ENCODE data around the gene CARD16. TPM values are rescaled to one million over a fixed set of nuclear protein-coding genes. Genes with fewer than 3 reads are reported as not detected.
"Not testable (repeated sequence)": the region's sequence is repeated elsewhere in the genome, so short reads cannot be mapped to it uniquely, and the experiment has no call there.

Gene CARD16
- total RNA-seq, 1 donor from 2014 or later = 6.2 TPM

- no peaks in the 10 kb centered on the region for H3K9me3 Mint-ChIP-seq
- no peaks in the 10 kb centered on the region for H3K36me3 Mint-ChIP-seq
- peaks cover 3% of the 10 kb centered on the region for H3K27me3 Mint-ChIP-seq
Observed at GRCh38 chr11:105074166-105074530, 29.0 kb upstream of the CARD16 start.

DNA sequence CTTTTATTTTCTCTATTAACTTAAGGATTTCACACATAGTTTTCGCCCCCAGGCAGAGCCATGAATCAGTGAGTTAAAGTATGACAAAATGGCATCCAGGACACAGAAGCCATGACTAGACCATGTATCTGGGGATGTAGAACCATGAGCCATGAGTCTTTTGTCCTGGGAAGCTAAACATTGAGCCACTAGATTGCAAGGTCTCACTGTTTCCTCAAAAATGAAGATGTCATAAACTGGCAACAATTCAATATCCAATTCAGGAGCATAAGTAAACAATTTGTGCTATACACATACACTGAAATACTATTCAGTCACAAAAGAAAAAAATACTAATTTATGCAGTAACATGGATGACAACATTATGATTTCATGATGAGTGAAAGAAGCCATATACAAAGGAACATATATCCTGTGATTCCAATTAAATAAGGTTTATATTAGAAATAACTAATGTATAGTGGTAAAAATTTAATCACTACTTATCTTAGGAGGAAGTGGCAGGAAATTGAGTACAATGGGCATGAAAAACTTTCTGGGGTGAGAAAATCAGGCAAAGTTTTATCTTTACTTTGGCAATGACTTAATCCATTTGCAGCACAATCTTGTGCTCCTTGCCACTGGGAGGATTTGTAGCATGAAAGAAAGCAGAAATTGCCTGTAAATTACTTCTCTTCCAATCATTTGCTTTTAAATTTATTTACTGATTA lies 28.5 kb upstream of the CARD16 start:
- DNase-seq (ENCODE audit: extremely low spot score, unreplicated experiment) = no peak

More at GRCh38 chr11:105074166-105074530, 29.0 kb upstream of the CARD16 start:
- Mint-ChIP-seq H3K4me3 (no peak overlapping the region), H3K27ac (no peak overlapping the region), H3K4me1 (ENCODE audit: unreplicated experiment) (no peaks in the 10 kb centered on the region)
- DNase-seq (ENCODE audit: extremely low spot score, unreplicated experiment) = no peak
- TF ChIP-seq, protein P1, sequence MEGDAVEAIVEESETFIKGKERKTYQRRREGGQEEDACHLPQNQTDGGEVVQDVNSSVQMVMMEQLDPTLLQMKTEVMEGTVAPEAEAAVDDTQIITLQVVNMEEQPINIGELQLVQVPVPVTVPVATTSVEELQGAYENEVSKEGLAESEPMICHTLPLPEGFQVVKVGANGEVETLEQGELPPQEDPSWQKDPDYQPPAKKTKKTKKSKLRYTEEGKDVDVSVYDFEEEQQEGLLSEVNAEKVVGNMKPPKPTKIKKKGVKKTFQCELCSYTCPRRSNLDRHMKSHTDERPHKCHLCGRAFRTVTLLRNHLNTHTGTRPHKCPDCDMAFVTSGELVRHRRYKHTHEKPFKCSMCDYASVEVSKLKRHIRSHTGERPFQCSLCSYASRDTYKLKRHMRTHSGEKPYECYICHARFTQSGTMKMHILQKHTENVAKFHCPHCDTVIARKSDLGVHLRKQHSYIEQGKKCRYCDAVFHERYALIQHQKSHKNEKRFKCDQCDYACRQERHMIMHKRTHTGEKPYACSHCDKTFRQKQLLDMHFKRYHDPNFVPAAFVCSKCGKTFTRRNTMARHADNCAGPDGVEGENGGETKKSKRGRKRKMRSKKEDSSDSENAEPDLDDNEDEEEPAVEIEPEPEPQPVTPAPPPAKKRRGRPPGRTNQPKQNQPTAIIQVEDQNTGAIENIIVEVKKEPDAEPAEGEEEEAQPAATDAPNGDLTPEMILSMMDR (conservative IDR thresholded peaks at IDR 0.05) = no peak

GRCh38 chr11:105072080-105072479 lies 26.9 kb upstream of the CARD16 start:
- H3K4me1 Mint-ChIP-seq (ENCODE audit: unreplicated experiment); DNase-seq (ENCODE audit: extremely low spot score, unreplicated experiment); H3K27me3 Mint-ChIP-seq; H3K9me3 Mint-ChIP-seq; H3K27ac Mint-ChIP-seq; H3K4me3 Mint-ChIP-seq; H3K36me3 Mint-ChIP-seq: not testable (repeated sequence)

More for the DNA sequence above, 28.5 kb upstream of the CARD16 start:
- Mint-ChIP-seq H3K9me3 (no peaks in the 10 kb centered on the region), H3K27ac (no peak overlapping the region), H3K4me3 (no peak overlapping the region), H3K36me3 (no peaks in the 10 kb centered on the region), H3K27me3 (peaks cover 3% of the 10 kb centered on the region), H3K4me1 (ENCODE audit: unreplicated experiment) (no peaks in the 10 kb centered on the region)
- TF ChIP-seq, protein P1 (conservative IDR thresholded peaks at IDR 0.05) = no peak

- no peaks in the 10 kb centered on the region for H3K9me3 Mint-ChIP-seq
- no peaks in the 10 kb centered on the region for H3K4me1 Mint-ChIP-seq (ENCODE audit: unreplicated experiment)
- TF ChIP-seq, protein P1 (conservative IDR thresholded peaks at IDR 0.05) = no peak
- no peaks in the 10 kb centered on the region for H3K36me3 Mint-ChIP-seq
- DNase-seq (ENCODE audit: extremely low spot score, unreplicated experiment) = no peak
- no peaks in the 10 kb centered on the region for H3K27me3 Mint-ChIP-seq
- H3K4me3 Mint-ChIP-seq = no peak overlapping the region
- no peak overlapping the region for H3K27ac Mint-ChIP-seq
Observed at GRCh38 chr11:105071089-105071732, 26.1 kb upstream of the CARD16 start.

- Mint-ChIP-seq H3K9me3 (no peaks in the 10 kb centered on the region), H3K4me3 (no peak overlapping the region), H3K27me3 (no peaks in the 10 kb centered on the region), H3K4me1 (ENCODE audit: unreplicated experiment) (no peaks in the 10 kb centered on the region), H3K36me3 (no peaks in the 10 kb centered on the region), H3K27ac (no peak overlapping the region)
- DNase-seq (ENCODE audit: extremely low spot score, unreplicated experiment) = no peak
- TF ChIP-seq, protein P1 (conservative IDR thresholded peaks at IDR 0.05) = no peak
Observed at GRCh38 chr11:105070306-105070705, 25.2 kb upstream of the CARD16 start.

DNA sequence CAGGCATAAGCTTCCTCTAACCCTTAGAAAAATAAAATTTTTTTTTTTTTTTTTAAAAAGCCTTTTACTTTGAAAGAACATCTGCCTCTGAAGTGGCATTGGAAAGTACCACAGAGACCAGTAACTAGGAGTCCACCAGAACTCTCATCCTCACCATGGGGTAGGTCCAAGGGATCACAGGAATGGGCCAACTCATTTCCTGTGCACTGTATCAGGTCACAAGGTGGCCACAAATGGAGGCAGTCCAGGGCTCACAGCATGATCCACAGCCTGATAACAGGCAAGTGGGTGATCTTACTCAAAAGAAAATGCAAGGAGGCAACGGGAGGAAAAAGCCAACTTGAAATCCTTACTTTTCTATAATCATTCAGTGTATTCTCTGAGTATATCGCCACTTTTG lies 24.6 kb upstream of the CARD16 start:
- H3K4me1 Mint-ChIP-seq (ENCODE audit: unreplicated experiment); H3K27me3 Mint-ChIP-seq; DNase-seq (ENCODE audit: extremely low spot score, unreplicated experiment); H3K9me3 Mint-ChIP-seq; H3K36me3 Mint-ChIP-seq; H3K27ac Mint-ChIP-seq; H3K4me3 Mint-ChIP-seq: not testable (repeated sequence)

DNA sequence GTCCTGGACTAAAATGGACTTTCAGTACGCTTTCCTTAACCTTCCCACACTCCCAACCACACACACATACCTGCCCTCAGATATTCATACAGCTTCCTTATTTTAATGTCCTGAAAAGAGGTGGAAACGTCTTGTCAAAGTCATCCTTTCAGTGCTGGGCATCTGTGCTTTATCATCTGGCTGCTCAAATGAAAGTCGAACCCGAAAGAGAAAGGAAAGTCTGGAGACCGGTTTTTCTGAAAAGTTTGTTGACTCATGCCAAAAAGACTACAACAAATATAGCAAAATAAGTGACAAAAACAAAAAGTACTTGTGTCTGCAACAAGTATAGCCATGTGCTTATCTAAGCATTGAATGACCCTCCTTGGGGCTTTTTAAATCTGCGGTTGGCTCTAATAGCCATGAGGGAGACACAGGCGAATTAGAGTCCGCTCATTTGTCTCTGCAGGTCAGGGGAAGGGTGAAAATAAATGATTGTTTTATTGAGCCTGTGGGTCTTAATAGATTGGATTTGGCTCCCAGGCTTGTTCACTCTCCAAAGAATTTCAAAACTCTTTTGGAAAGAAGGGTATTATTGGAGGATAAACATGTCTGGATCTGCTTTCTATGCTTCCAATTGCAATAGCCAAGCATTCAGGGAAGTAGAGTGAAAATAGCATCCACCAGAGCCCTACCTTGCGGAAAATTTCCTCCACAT lies 18.3 kb upstream of the CARD16 start:
- not testable (repeated sequence) for H3K27me3 Mint-ChIP-seq; H3K9me3 Mint-ChIP-seq; DNase-seq (ENCODE audit: extremely low spot score, unreplicated experiment); H3K4me3 Mint-ChIP-seq; H3K36me3 Mint-ChIP-seq; H3K4me1 Mint-ChIP-seq (ENCODE audit: unreplicated experiment)
- H3K27ac Mint-ChIP-seq = peak overlapping the region; percentile 12

Data from type B pancreatic cell (in vitro differentiated cells).